ENCODE results near the gene FAM181A.

Gene FAM181A

GRCh38 chr14:93892505-93892839 is 34.7 kb upstream of the FAM181A start:
- Histone ChIP-seq H3K27ac (ENCODE audit: low read depth, low read length, poor library complexity, severe bottlenecking) (no peak overlapping the region), H3K4me1 (ENCODE audit: insufficient read depth, low read length, severe bottlenecking) (no peaks in the 10 kb centered on the region), H3K27me3 (ENCODE audit: insufficient read depth, low read length) (no peaks in the 10 kb centered on the region), H2AFZ (ENCODE audit: low read length) (no peak overlapping the region), H3K9ac (ENCODE audit: low read length) (no peak overlapping the region), H4K20me1 (ENCODE audit: insufficient read depth, low read length) (no peaks in the 10 kb centered on the region), H3K36me3 (ENCODE audit: insufficient read depth, low read length) (no peaks in the 10 kb centered on the region), H3K4me3 (ENCODE audit: low read depth, low read length, poor library complexity, severe bottlenecking) (no peak overlapping the region), H3F3A (ENCODE audit: insufficient read depth, low read length) (no peaks in the 10 kb centered on the region), H3K9me2 (ENCODE audit: low read depth, low read length) (no peaks in the 10 kb centered on the region), H3K4me2 (ENCODE audit: low read length) (no peak overlapping the region), H3K79me2 (ENCODE audit: insufficient read depth, low read length) (no peaks in the 10 kb centered on the region), H3K9me3 (ENCODE audit: low read length) (no peaks in the 10 kb centered on the region)
- TF ChIP-seq CTCF (IDR thresholded peaks at IDR 0.05; ENCODE audit: low read length) (no peak), EZH2 (IDR thresholded peaks at IDR 0.05; ENCODE audit: borderline replicate concordance, low read length) (no peak)

- Histone ChIP-seq H3K4me1 (ENCODE audit: insufficient read depth, low read length, severe bottlenecking) (no peaks in the 10 kb centered on the region), H3F3A (ENCODE audit: insufficient read depth, low read length) (no peaks in the 10 kb centered on the region), H4K20me1 (ENCODE audit: insufficient read depth, low read length) (no peaks in the 10 kb centered on the region), H3K4me2 (ENCODE audit: low read length) (no peak overlapping the region), H3K27ac (ENCODE audit: low read depth, low read length, poor library complexity, severe bottlenecking) (no peak overlapping the region), H3K36me3 (ENCODE audit: insufficient read depth, low read length) (no peaks in the 10 kb centered on the region), H3K79me2 (ENCODE audit: insufficient read depth, low read length) (no peaks in the 10 kb centered on the region), H3K9me2 (ENCODE audit: low read depth, low read length) (no peaks in the 10 kb centered on the region), H3K9ac (ENCODE audit: low read length) (no peak overlapping the region), H3K27me3 (ENCODE audit: insufficient read depth, low read length) (no peaks in the 10 kb centered on the region), H3K9me3 (ENCODE audit: low read length) (no peaks in the 10 kb centered on the region), H3K4me3 (ENCODE audit: low read depth, low read length, poor library complexity, severe bottlenecking) (no peak overlapping the region), H2AFZ (ENCODE audit: low read length) (no peak overlapping the region)
- peak; percentile 93 for TF ChIP-seq CTCF (IDR thresholded peaks at IDR 0.05; ENCODE audit: low read length)
- no peak for TF ChIP-seq EZH2 (IDR thresholded peaks at IDR 0.05; ENCODE audit: borderline replicate concordance, low read length)
These were observed 34.1 kb upstream of the FAM181A start for GRCh38 chr14:93892923-93893558.

- Histone ChIP-seq H3K4me3 (ENCODE audit: low read depth, low read length, poor library complexity, severe bottlenecking) (no peak overlapping the region), H3K4me2 (ENCODE audit: low read length) (no peak overlapping the region), H4K20me1 (ENCODE audit: insufficient read depth, low read length) (no peaks in the 10 kb centered on the region), H2AFZ (ENCODE audit: low read length) (no peak overlapping the region), H3K27me3 (ENCODE audit: insufficient read depth, low read length) (no peaks in the 10 kb centered on the region), H3K27ac (ENCODE audit: low read depth, low read length, poor library complexity, severe bottlenecking) (no peak overlapping the region), H3K9ac (ENCODE audit: low read length) (no peak overlapping the region), H3F3A (ENCODE audit: insufficient read depth, low read length) (no peaks in the 10 kb centered on the region), H3K79me2 (ENCODE audit: insufficient read depth, low read length) (no peaks in the 10 kb centered on the region), H3K9me2 (ENCODE audit: low read depth, low read length) (no peaks in the 10 kb centered on the region), H3K36me3 (ENCODE audit: insufficient read depth, low read length) (no peaks in the 10 kb centered on the region), H3K9me3 (ENCODE audit: low read length) (no peaks in the 10 kb centered on the region), H3K4me1 (ENCODE audit: insufficient read depth, low read length, severe bottlenecking) (no peaks in the 10 kb centered on the region)
- TF ChIP-seq CTCF (IDR thresholded peaks at IDR 0.05; ENCODE audit: low read length), result no peak
- no peak for TF ChIP-seq EZH2 (IDR thresholded peaks at IDR 0.05; ENCODE audit: borderline replicate concordance, low read length)
These were observed 33.4 kb upstream of the FAM181A start for GRCh38 chr14:93893661-93894261.

Measured in OCI-LY1 (cell line).